ENCODE measurements around the gene MYOF.

The MYOF gene

DNA sequence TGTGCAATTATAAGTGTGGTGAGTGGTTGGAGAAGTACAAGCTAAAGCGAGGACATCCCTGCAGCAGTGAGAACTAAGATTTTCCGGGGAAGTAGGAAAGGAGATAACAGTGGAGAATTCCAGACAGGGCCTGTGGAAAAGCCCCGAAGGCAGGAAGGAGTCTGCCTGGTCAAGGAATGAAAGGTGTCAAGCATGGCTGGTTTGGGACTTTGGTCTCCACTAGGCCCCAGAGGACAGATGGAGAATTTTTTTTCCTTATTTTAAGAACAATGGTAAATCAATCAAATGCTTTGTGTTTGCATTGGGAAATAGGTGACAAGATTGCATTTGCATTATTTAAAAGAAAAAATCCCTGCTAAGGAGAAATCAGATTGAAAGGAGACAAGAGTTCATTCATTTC lies 11.0 kb upstream of the MYOF start:
- H3K27me3 ChIP-seq (ENCODE audit: control insufficient read depth in 1 of 2, insufficient read depth in 1 of 2, low read length in 2 of 2) = no peaks in the 10 kb centered on the region
- no peak overlapping the region for H2BK12ac ChIP-seq (ENCODE audit: low read length in 2 of 2)
- H3K23ac ChIP-seq (ENCODE audit: low read length in 2 of 2) = no peak overlapping the region
- no peak overlapping the region for H2BK120ac ChIP-seq (ENCODE audit: low read depth, low read length)
- no peak overlapping the region for H4K8ac ChIP-seq (ENCODE audit: low read length)
- no peak overlapping the region for H3K4me3 ChIP-seq (ENCODE audit: insufficient read depth in 1 of 2, low read depth in 1 of 2, low read length in 2 of 2)
- no peak overlapping the region for H4K91ac ChIP-seq (ENCODE audit: low read length)
- no peak overlapping the region for H3K18ac ChIP-seq (ENCODE audit: low read depth in 1 of 2, low read length in 2 of 2)
- no peak overlapping the region for H2BK5ac ChIP-seq (ENCODE audit: low read depth, low read length, poor library complexity, severe bottlenecking)
- DNase-seq = no peak
- WGBS = 52% methylated on average over 3 of the region's 3 CpGs
- no peak overlapping the region for H2BK15ac ChIP-seq (ENCODE audit: low read depth, poor library complexity, severe bottlenecking)
- no peaks in the 10 kb centered on the region for H3K36me3 ChIP-seq (ENCODE audit: control insufficient read depth in 1 of 2, insufficient read depth in 2 of 2, low read depth in 1 of 2, low read length in 2 of 2)
- H3K27ac ChIP-seq (ENCODE audit: low read length, poor library complexity, severe bottlenecking) = no peak overlapping the region
- H2AK5ac ChIP-seq (ENCODE audit: low read length, severe bottlenecking) = no peak overlapping the region
- H2AFZ ChIP-seq (ENCODE audit: low read depth, low read length) = no peak overlapping the region
- H3K9me3 ChIP-seq (ENCODE audit: control insufficient read depth, low read length) = no peaks in the 10 kb centered on the region
- H3K4me2 ChIP-seq (ENCODE audit: low read length, poor library complexity, severe bottlenecking) = no peak overlapping the region
- no peak overlapping the region for H3K14ac ChIP-seq (ENCODE audit: low read length in 2 of 2)
- H3K9ac ChIP-seq (ENCODE audit: low read length) = no peak overlapping the region
- no peak overlapping the region for H3K4ac ChIP-seq (ENCODE audit: low read depth in 1 of 2, low read length in 2 of 2)
- H3K79me1 ChIP-seq (replicated peaks; ENCODE audit: low read length, poor library complexity, severe bottlenecking) = peaks cover 3% of the 10 kb centered on the region
- H3K4me1 ChIP-seq (ENCODE audit: control insufficient read depth, insufficient read depth, low read depth, low read length) = no peaks in the 10 kb centered on the region

DNA sequence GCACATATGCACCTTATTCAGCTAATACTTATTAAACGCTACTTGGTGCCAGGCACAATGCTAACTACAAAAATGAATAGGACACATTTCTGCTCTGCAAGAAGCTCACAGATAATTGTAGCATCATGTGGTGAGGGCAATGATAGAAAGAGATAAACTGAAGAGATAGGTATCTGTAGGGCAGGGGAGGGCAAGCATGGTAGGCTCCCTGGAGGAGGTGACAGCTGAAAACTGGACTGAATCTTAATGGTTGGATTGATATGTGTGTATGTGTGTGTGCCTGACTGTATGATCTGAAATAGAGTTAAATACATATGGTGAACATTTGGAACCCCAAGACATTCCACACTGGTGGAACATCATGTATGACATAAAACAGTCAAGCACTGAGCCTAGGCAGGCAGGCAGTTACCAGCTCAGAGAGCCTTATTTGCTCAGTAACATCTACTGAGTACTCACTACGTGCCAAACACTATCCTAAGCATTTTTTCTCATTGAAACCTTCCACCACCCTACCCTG lies 9.5 kb upstream of the MYOF start:
- H3K27ac ChIP-seq (ENCODE audit: low read length, poor library complexity, severe bottlenecking) = no peak overlapping the region
- H4K8ac ChIP-seq (ENCODE audit: low read length) = no peak overlapping the region
- no peak overlapping the region for H4K91ac ChIP-seq (ENCODE audit: low read length)
- no peak overlapping the region for H3K9ac ChIP-seq (ENCODE audit: low read length)
- no peak overlapping the region for H2BK12ac ChIP-seq (ENCODE audit: low read length in 2 of 2)
- H3K4ac ChIP-seq (ENCODE audit: low read depth in 1 of 2, low read length in 2 of 2) = no peak overlapping the region
- H2AK5ac ChIP-seq (ENCODE audit: low read length, severe bottlenecking) = no peak overlapping the region
- no peak overlapping the region for H2BK120ac ChIP-seq (ENCODE audit: low read depth, low read length)
- H3K14ac ChIP-seq (ENCODE audit: low read length in 2 of 2) = no peak overlapping the region
- H2BK5ac ChIP-seq (ENCODE audit: low read depth, low read length, poor library complexity, severe bottlenecking) = no peak overlapping the region
- no peak overlapping the region for H2AFZ ChIP-seq (ENCODE audit: low read depth, low read length)
- no peaks in the 10 kb centered on the region for H3K4me1 ChIP-seq (ENCODE audit: control insufficient read depth, insufficient read depth, low read depth, low read length)
- H3K23ac ChIP-seq (ENCODE audit: low read length in 2 of 2) = no peak overlapping the region
- no peaks in the 10 kb centered on the region for H3K9me3 ChIP-seq (ENCODE audit: control insufficient read depth, low read length)
- no peak overlapping the region for H3K18ac ChIP-seq (ENCODE audit: low read depth in 1 of 2, low read length in 2 of 2)
- no peak overlapping the region for H3K4me3 ChIP-seq (ENCODE audit: insufficient read depth in 1 of 2, low read depth in 1 of 2, low read length in 2 of 2)
- no peaks in the 10 kb centered on the region for H3K27me3 ChIP-seq (ENCODE audit: control insufficient read depth in 1 of 2, insufficient read depth in 1 of 2, low read length in 2 of 2)
- no peaks in the 10 kb centered on the region for H3K36me3 ChIP-seq (ENCODE audit: control insufficient read depth in 1 of 2, insufficient read depth in 2 of 2, low read depth in 1 of 2, low read length in 2 of 2)
- no peak for DNase-seq
- peaks cover 2% of the 10 kb centered on the region for H3K79me1 ChIP-seq (replicated peaks; ENCODE audit: low read length, poor library complexity, severe bottlenecking)
- no peak overlapping the region for H3K4me2 ChIP-seq (ENCODE audit: low read length, poor library complexity, severe bottlenecking)
- 71% methylated on average over 2 of the region's 2 CpGs for WGBS
- H2BK15ac ChIP-seq (ENCODE audit: low read depth, poor library complexity, severe bottlenecking) = no peak overlapping the region

DNA sequence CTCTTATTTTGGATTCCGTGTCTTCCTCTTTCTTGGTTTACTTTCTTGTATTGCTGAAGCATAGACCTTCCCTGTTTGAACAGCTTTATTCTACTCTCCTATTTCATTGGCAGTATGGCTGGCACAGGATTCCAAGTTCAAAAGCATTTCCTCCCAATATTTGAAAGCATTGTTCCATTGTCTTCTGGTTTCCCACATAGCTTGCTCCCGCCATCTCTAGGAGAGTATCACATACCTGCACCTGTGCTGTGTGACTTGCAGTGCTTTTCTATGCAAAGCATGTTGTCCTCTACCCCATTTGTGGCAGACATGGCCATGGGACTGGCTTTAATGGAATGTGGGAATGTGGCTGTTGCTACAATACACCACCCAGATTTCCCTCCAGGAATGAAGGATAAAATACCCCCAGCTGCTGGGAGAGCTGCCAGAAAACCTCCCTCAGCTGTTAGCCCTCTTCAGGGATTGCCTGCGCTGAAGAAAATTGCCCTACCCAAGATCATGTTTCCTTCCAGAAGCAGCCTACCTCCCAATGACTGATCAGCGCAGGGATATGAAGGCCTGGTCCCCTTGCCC lies 6.9 kb upstream of the MYOF start:
- Histone ChIP-seq H2BK12ac (ENCODE audit: low read length in 2 of 2) (no peak overlapping the region), H3K27ac (ENCODE audit: low read length, poor library complexity, severe bottlenecking) (no peak overlapping the region), H3K9ac (ENCODE audit: low read length) (no peak overlapping the region), H2BK5ac (ENCODE audit: low read depth, low read length, poor library complexity, severe bottlenecking) (no peak overlapping the region), H3K79me1 (replicated peaks; ENCODE audit: low read length, poor library complexity, severe bottlenecking) (no peaks in the 10 kb centered on the region), H2AFZ (ENCODE audit: low read depth, low read length) (no peak overlapping the region), H3K27me3 (ENCODE audit: control insufficient read depth in 1 of 2, insufficient read depth in 1 of 2, low read length in 2 of 2) (no peaks in the 10 kb centered on the region), H3K36me3 (ENCODE audit: control insufficient read depth in 1 of 2, insufficient read depth in 2 of 2, low read depth in 1 of 2, low read length in 2 of 2) (no peaks in the 10 kb centered on the region), H3K4me3 (ENCODE audit: insufficient read depth in 1 of 2, low read depth in 1 of 2, low read length in 2 of 2) (no peak overlapping the region), H3K23ac (ENCODE audit: low read length in 2 of 2) (no peak overlapping the region), H3K18ac (ENCODE audit: low read depth in 1 of 2, low read length in 2 of 2) (no peak overlapping the region), H2BK120ac (ENCODE audit: low read depth, low read length) (no peak overlapping the region), H4K91ac (ENCODE audit: low read length) (no peak overlapping the region), H4K8ac (ENCODE audit: low read length) (no peak overlapping the region), H3K4me2 (ENCODE audit: low read length, poor library complexity, severe bottlenecking) (no peak overlapping the region), H2AK5ac (ENCODE audit: low read length, severe bottlenecking) (no peak overlapping the region), H3K4me1 (ENCODE audit: control insufficient read depth, insufficient read depth, low read depth, low read length) (no peaks in the 10 kb centered on the region), H3K14ac (ENCODE audit: low read length in 2 of 2) (no peak overlapping the region), H2BK15ac (ENCODE audit: low read depth, poor library complexity, severe bottlenecking) (no peak overlapping the region), H3K4ac (ENCODE audit: low read depth in 1 of 2, low read length in 2 of 2) (no peak overlapping the region), H3K9me3 (ENCODE audit: control insufficient read depth, low read length) (no peaks in the 10 kb centered on the region)
- WGBS = 97% methylated on average over 4 of the region's 4 CpGs
- no peak for DNase-seq

DNA sequence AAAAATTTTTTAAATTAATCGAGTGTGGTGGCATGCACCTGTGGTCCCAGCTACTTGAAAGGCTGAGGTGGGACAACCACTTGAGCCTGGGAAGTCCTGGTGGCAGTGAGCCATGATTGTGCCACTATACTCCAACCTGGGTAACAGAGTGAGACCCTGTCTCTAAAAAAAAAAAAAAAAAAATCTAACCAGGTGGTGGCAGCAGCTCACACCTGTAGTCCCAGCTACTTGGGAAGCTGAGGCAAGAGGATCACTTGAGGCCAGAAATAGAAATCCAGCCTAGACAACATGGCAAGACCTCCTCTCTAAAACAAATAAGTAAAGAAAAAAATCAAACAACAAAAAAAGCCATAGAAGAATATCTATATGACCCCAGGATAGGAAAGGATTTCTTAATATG lies 3.6 kb upstream of the MYOF start:
- 0% methylated on average over 1 of the region's 1 CpG for WGBS

More for the DNA sequence above, 3.6 kb upstream of the MYOF start:
- Histone ChIP-seq H2BK12ac (ENCODE audit: low read length in 2 of 2) (no peak overlapping the region), H3K14ac (ENCODE audit: low read length in 2 of 2) (no peak overlapping the region), H2BK5ac (ENCODE audit: low read depth, low read length, poor library complexity, severe bottlenecking) (no peak overlapping the region), H2AK5ac (ENCODE audit: low read length, severe bottlenecking) (no peak overlapping the region), H3K9ac (ENCODE audit: low read length) (no peak overlapping the region), H2BK15ac (ENCODE audit: low read depth, poor library complexity, severe bottlenecking) (no peak overlapping the region), H3K4me2 (ENCODE audit: low read length, poor library complexity, severe bottlenecking) (no peak overlapping the region), H3K4me3 (ENCODE audit: insufficient read depth in 1 of 2, low read depth in 1 of 2, low read length in 2 of 2) (no peak overlapping the region), H3K36me3 (ENCODE audit: control insufficient read depth in 1 of 2, insufficient read depth in 2 of 2, low read depth in 1 of 2, low read length in 2 of 2) (no peaks in the 10 kb centered on the region), H4K8ac (ENCODE audit: low read length) (no peak overlapping the region), H3K79me1 (replicated peaks; ENCODE audit: low read length, poor library complexity, severe bottlenecking) (no peaks in the 10 kb centered on the region), H3K4ac (ENCODE audit: low read depth in 1 of 2, low read length in 2 of 2) (no peak overlapping the region), H2AFZ (ENCODE audit: low read depth, low read length) (no peak overlapping the region), H3K9me3 (ENCODE audit: control insufficient read depth, low read length) (no peaks in the 10 kb centered on the region), H3K27ac (ENCODE audit: low read length, poor library complexity, severe bottlenecking) (no peak overlapping the region), H2BK120ac (ENCODE audit: low read depth, low read length) (no peak overlapping the region), H3K23ac (ENCODE audit: low read length in 2 of 2) (no peak overlapping the region), H3K18ac (ENCODE audit: low read depth in 1 of 2, low read length in 2 of 2) (no peak overlapping the region), H3K4me1 (ENCODE audit: control insufficient read depth, insufficient read depth, low read depth, low read length) (peaks cover 2% of the 10 kb centered on the region), H4K91ac (ENCODE audit: low read length) (no peak overlapping the region), H3K27me3 (ENCODE audit: control insufficient read depth in 1 of 2, insufficient read depth in 1 of 2, low read length in 2 of 2) (no peaks in the 10 kb centered on the region)
- no peak for DNase-seq
